H1 (cell line): ENCODE measurements around the gene CA14. TPM values are rescaled to one million over a fixed set of nuclear protein-coding genes. Genes with fewer than 3 reads are reported as not detected.

Experiments
- CTCF ChIA-PET: fragments of 300-600 bp; sonication (Branson Sonifier 250); formaldehyde crosslinking; loops from one replicate; lab custom pipeline; 2021; ENCODE audit not compliant: partially characterized antibody; lab: Charles Lee
- POLR2A ChIA-PET: fragments of 300-600 bp; sonication (Branson Sonifier 250); formaldehyde crosslinking; loops from one replicate; lab custom pipeline; 2021; ENCODE audit warnings: inconsistent platforms; ENCODE audit not compliant: partially characterized antibody; lab: Charles Lee
- DNase-seq, 2 experiments: peaks; one replicate each; pipeline versions ENCODE4 v3.0.0 to v3.0.0-alpha.2; 2010 to 2022; ENCODE audit warnings: low spot score in 2 of 2, low read depth in 1 of 2, mixed read lengths in 1 of 2
- FAIRE-seq: peaks from 2 replicates; lab custom pipeline; 2011; peaks lifted over from hg19 to GRCh38; lab: Jason Lieb, UNC
- H2AFZ ChIP-seq: 2 replicates; pipeline ENCODE4 v1.8.1; 2012; ENCODE audit warnings: low read length, inconsistent platforms
- H2AK5ac ChIP-seq: 2 replicates; pipeline ENCODE4 v1.6.1; 2013; ENCODE audit warnings: low read depth, low read length
- H2BK120ac ChIP-seq: replicated peaks from 2 replicates; pipeline ENCODE3; 2013; ENCODE audit warnings: low read depth, low read length, inconsistent platforms
- H2BK12ac ChIP-seq: 2 replicates; pipeline ENCODE4 v1.6.1; 2013; ENCODE audit warnings: low read depth, low read length
- H2BK15ac ChIP-seq: 2 replicates; pipeline ENCODE4 v1.6.1; 2013; ENCODE audit warnings: low read length
- H2BK20ac ChIP-seq: 2 replicates; pipeline ENCODE4 v1.6.1; 2013; ENCODE audit warnings: low read length
- H2BK5ac ChIP-seq: 2 replicates; pipeline ENCODE4 v1.6.1; 2013; ENCODE audit warnings: low read depth, low read length
- H3K14ac ChIP-seq: 2 replicates; pipeline ENCODE4 v1.6.1; 2013; ENCODE audit warnings: inconsistent platforms; ENCODE audit not compliant: insufficient read length
- H3K18ac ChIP-seq: 2 replicates; pipeline ENCODE4 v1.6.1; 2013; ENCODE audit warnings: low read length; ENCODE audit errors: extremely low read depth
- H3K23ac ChIP-seq: 2 replicates; pipeline ENCODE4 v1.6.1; 2013; ENCODE audit warnings: inconsistent platforms; ENCODE audit not compliant: insufficient read length
- H3K23me2 ChIP-seq: 2 replicates; pipeline ENCODE4 v1.6.1; 2013; ENCODE audit warnings: low read depth, low read length
- H3K27ac ChIP-seq: 2 replicates; pipeline ENCODE4 v1.6.1; 2011; ENCODE audit warnings: low read depth, low read length, inconsistent platforms
- H3K27me3 ChIP-seq, 4 experiments: replicated peaks in 1 of 4; 1 replicate in 1 of 4; 2 replicates in 3 of 4; pipeline versions ENCODE4 v1.6.1 to v1.8.1; 2011 to 2013; ENCODE audit warnings: low read length in 3 of 4, mild to moderate bottlenecking in 3 of 4, inconsistent platforms in 2 of 4, mixed read lengths in 2 of 4, moderate library complexity in 1 of 4; ENCODE audit not compliant: control insufficient read depth in 3 of 4, insufficient read depth in 3 of 4; ENCODE audit errors: extremely low read depth in 1 of 4
- H3K36me3 ChIP-seq, 4 experiments: 2 replicates each; pipeline versions ENCODE4 v1.6.1 to v1.8.1; 2011 to 2013; ENCODE audit warnings: mild to moderate bottlenecking in 4 of 4, low read length in 3 of 4, moderate library complexity in 2 of 4, control low read depth in 1 of 4, inconsistent platforms in 1 of 4; ENCODE audit not compliant: insufficient read depth in 4 of 4, control insufficient read depth in 2 of 4
- H3K4ac ChIP-seq: replicated peaks from 2 replicates; pipeline ENCODE3; 2013; ENCODE audit warnings: low read length, low read depth, mixed read lengths, inconsistent platforms; ENCODE audit not compliant: insufficient read length
- H3K4me1 ChIP-seq, 4 experiments: replicated peaks in 1 of 4; 1 replicate in 1 of 4; 2 replicates in 3 of 4; pipeline versions ENCODE4 v1.6.1 to v1.8.1; 2011 to 2013; ENCODE audit warnings: low read length in 3 of 4, inconsistent platforms in 2 of 4, mixed read lengths in 1 of 4; ENCODE audit not compliant: insufficient read depth in 4 of 4, control insufficient read depth in 3 of 4
- H3K4me2 ChIP-seq, 2 experiments: 2 replicates each; pipeline versions ENCODE4 v1.6.1 to v1.8.1; 2011 to 2013; ENCODE audit warnings: low read depth in 2 of 2, low read length in 2 of 2, control low read depth in 1 of 2, inconsistent platforms in 1 of 2, mild to moderate bottlenecking in 1 of 2; ENCODE audit not compliant: insufficient read depth in 1 of 2
- H3K4me3 ChIP-seq, 4 experiments: fragments of 200-600, 300-600 bp in 1 of 4; sonication (generic), shearing (Covaris generic), sonication (Bioruptor Twin) in 1 of 4; 2 replicates each; pipeline versions ENCODE4 v1.5.1 to v1.8.1; 2011 to 2016; ENCODE audit warnings: low read length in 4 of 4, low read depth in 3 of 4, control low read depth in 2 of 4, inconsistent platforms in 2 of 4, mild to moderate bottlenecking in 2 of 4, mixed read lengths in 1 of 4, moderate library complexity in 1 of 4; ENCODE audit not compliant: insufficient read depth in 2 of 4; ENCODE audit errors: extremely low read depth in 1 of 4
- H3K56ac ChIP-seq: replicated peaks from 2 replicates; pipeline ENCODE3; 2013; ENCODE audit warnings: low read depth, mild to moderate bottlenecking, mixed read lengths, low read length, inconsistent platforms; ENCODE audit not compliant: insufficient read length
- H3K79me1 ChIP-seq: 2 replicates; pipeline ENCODE4 v1.6.1; 2013; ENCODE audit warnings: low read depth, low read length, control low read depth
- H3K79me2 ChIP-seq, 2 experiments: 2 replicates each; pipeline versions ENCODE4 v1.6.1 to v1.8.1; 2012 to 2013; ENCODE audit warnings: low read length in 2 of 2, mild to moderate bottlenecking in 2 of 2, inconsistent platforms in 1 of 2; ENCODE audit not compliant: insufficient read depth in 2 of 2, control insufficient read depth in 1 of 2
- H3K9ac ChIP-seq, 4 experiments: replicated peaks in 1 of 4; 1 replicate in 1 of 4; 2 replicates in 3 of 4; pipeline versions ENCODE4 v1.6.1 to v1.8.1; 2011 to 2013; ENCODE audit warnings: low read depth in 3 of 4, low read length in 3 of 4, control low read depth in 2 of 4, mild to moderate bottlenecking in 2 of 4, moderate library complexity in 2 of 4, inconsistent platforms in 1 of 4; ENCODE audit errors: extremely low read depth in 1 of 4
- H3K9me3 ChIP-seq, 2 experiments: 2 replicates each; pipeline versions ENCODE4 v1.6.1 to v1.8.1; 2012 to 2013; ENCODE audit warnings: mild to moderate bottlenecking in 2 of 2, moderate library complexity in 2 of 2, control low read depth in 1 of 2, inconsistent platforms in 1 of 2, low read depth in 1 of 2, low read length in 1 of 2, mixed read lengths in 1 of 2; ENCODE audit not compliant: insufficient read depth in 2 of 2
- H4K20me1 ChIP-seq, 2 experiments: replicated peaks in 1 of 2; 2 replicates each; pipeline versions ENCODE3 to v1.8.1; 2011 to 2013; ENCODE audit warnings: inconsistent platforms in 2 of 2, low read length in 2 of 2, mild to moderate bottlenecking in 1 of 2; ENCODE audit not compliant: insufficient read depth in 2 of 2, control insufficient read depth in 1 of 2
- H4K5ac ChIP-seq: 2 replicates; pipeline ENCODE4 v1.6.1; 2013; ENCODE audit warnings: low read length, low read depth, mixed read lengths, inconsistent platforms; ENCODE audit not compliant: insufficient read length
- H4K8ac ChIP-seq: 2 replicates; pipeline ENCODE4 v1.8.0; 2013; ENCODE audit warnings: mild to moderate bottlenecking, moderate library complexity, low read length, inconsistent platforms; ENCODE audit not compliant: insufficient read depth; ENCODE audit errors: extremely low read depth
- H4K91ac ChIP-seq: replicated peaks from 2 replicates; pipeline ENCODE3; 2013; ENCODE audit warnings: low read length, mixed read lengths, inconsistent platforms; ENCODE audit not compliant: insufficient read length
- ASH2L ChIP-seq: fragments of 200-600, 300-600 bp; sonication (generic); IDR thresholded peaks from one replicate; pipeline ENCODE4 v1.7.1; 2017; ENCODE audit warnings: low read length
- CBX5 ChIP-seq: fragments of 300-800, 300-1000 bp; sonication (generic); IDR thresholded peaks from 2 replicates; pipeline ENCODE4 v1.7.1; 2016; ENCODE audit warnings: antibody characterized with exemption, low read length, low read depth
- CTBP2 ChIP-seq: IDR thresholded peaks from 2 replicates; pipeline ENCODE4 v1.7.0; 2011; ENCODE audit warnings: borderline replicate concordance, mild to moderate bottlenecking, moderate library complexity, mixed read lengths, low read length; ENCODE audit not compliant: insufficient read depth, insufficient read length
- EP300 ChIP-seq, 2 experiments: IDR thresholded peaks; 1 replicate in 1 of 2; 2 replicates in 1 of 2; pipeline ENCODE4 v1.6.1; 2011 to 2012; ENCODE audit warnings: low read depth in 2 of 2, low read length in 2 of 2, mild to moderate bottlenecking in 2 of 2, borderline replicate concordance in 1 of 2, inconsistent platforms in 1 of 2, moderate library complexity in 1 of 2
- PHF8 ChIP-seq: fragments of 200-600 bp; sonication (generic); conservative IDR thresholded peaks from 2 replicates; pipeline ENCODE4 v1.7.1; 2012; ENCODE audit warnings: low read depth, mild to moderate bottlenecking, inconsistent platforms, low read length, moderate library complexity
- RBBP5 ChIP-seq: IDR thresholded peaks from 2 replicates; pipeline ENCODE4 v1.7.1; 2012; ENCODE audit warnings: low read depth, mild to moderate bottlenecking, inconsistent platforms, low read length, moderate library complexity, borderline replicate concordance
- SAP30 ChIP-seq: fragments of 300-600 bp; sonication (generic); IDR thresholded peaks from 2 replicates; pipeline ENCODE4 v1.7.1; 2012; ENCODE audit warnings: low read length, moderate library complexity, mild to moderate bottlenecking, inconsistent platforms; ENCODE audit not compliant: insufficient read depth, insufficient replicate concordance
- SRF ChIP-seq: IDR thresholded peaks from 2 replicates; pipeline ENCODE4 v1.6.1; 2011; ENCODE audit warnings: mild to moderate bottlenecking, low read depth, low read length, moderate library complexity
- SUZ12 ChIP-seq: fragments of 200-600 bp; sonication (generic); IDR thresholded peaks from 2 replicates; pipeline ENCODE4 v1.6.1; 2012; ENCODE audit warnings: mild to moderate bottlenecking, inconsistent platforms, low read length, moderate library complexity, mixed read lengths
- WGBS, 2 experiments: shearing (Covaris generic) in 1 of 2; methylation state at CpG; one replicate each; pipeline versions ENCODE4 v1.1.6 to v1.1.7; 2013 to 2015; ENCODE audit warnings: low lambda C conversion rate in 2 of 2, mixed read lengths in 2 of 2, inconsistent platforms in 1 of 2, low coverage in 1 of 2, missing lambda C conversion rate in 1 of 2; ENCODE audit not compliant: insufficient replicate concordance in 2 of 2, insufficient coverage in 1 of 2, insufficient read length in 1 of 2; ENCODE audit errors: extremely low coverage in 1 of 2, missing lambda C conversion rate in 1 of 2; 5-methylcytosine and 5-hydroxymethylcytosine counted together
- polyA plus RNA-seq, 7 experiments: library from polyadenylated mRNA; depleted of rRNA in 3 of 7; stranded (reverse) in 5 of 7; unstranded in 2 of 7; fragments of >200 nt in 5 of 7; fragments of 200-250 nt in 2 of 7; gene quantifications; 1 replicate in 5 of 7; 2 replicates in 1 of 7; 4 replicates in 1 of 7; pipeline versions ENCODE4 v1.2.1 to v1.2.3, GENCODE V29; 2011 to 2013; ENCODE audit warnings: missing spikeins in 2 of 7, mixed read lengths in 2 of 7
- total RNA-seq: library from RNA; stranded (reverse); fragmentation: NEBNext Ultra II Directional; extraction: Animal tissue kit (Norgen Biotek cat#: 25700); gene quantifications from 2 replicates; pipeline ENCODE4 v1.2.1, GENCODE V29; 2021
- TF ChIP-seq, protein P1 (sequence below): IDR thresholded peaks from 2 replicates; pipeline ENCODE4 v1.6.1; 2012; ENCODE audit warnings: inconsistent platforms

The CA14 gene
- total and polyA plus RNA-seq, 2 of the 8 experiments (the other 6 are each of a cell fraction or from before 2014, with no cell fraction given) = 52.3 to 105 TPM

DNA sequence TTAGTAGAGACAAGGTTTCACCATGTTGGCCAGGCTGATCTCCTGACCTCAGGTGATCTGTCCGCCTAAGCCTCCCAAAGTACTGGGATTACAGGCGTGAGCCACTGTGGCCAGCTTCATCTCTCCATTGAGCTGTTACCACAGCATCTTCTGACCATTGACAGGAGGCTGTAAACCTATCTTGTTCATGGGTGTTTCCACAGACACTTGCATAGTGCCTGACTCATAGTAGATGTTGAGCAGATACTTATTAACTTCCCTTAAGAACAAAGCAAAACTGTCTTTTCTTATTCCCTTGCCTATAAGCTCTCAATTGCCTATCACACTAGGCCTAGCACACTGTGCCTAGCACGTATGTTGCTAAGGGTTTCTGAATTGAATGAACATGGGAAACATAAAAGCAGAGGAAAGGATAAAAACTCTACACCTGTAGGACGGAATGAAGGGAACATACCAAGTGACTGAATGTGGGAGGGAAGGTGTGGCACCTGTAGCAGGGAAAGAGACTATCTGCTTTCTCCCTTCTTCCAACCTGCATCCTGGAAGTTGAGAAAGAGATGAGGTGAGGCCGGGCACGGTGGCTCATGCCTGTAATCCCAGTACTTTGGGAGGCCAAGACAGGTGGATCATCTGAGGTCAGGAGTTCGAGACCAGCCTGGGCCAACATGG lies 13.9 kb downstream of the CA14 start:
- no peak for TF ChIP-seq CBX5
- TF ChIP-seq PHF8 = no peak
- TF ChIP-seq EP300 (IDR thresholded peaks at IDR 0.05; ENCODE audit: borderline replicate concordance in 1 of 2, low read depth in 2 of 2, low read length in 2 of 2) = no peak
- TF ChIP-seq CTBP2 = no peak
- TF ChIP-seq SRF = no peak
- TF ChIP-seq ASH2L = no peak
- TF ChIP-seq RBBP5 = no peak
- no peak for TF ChIP-seq SAP30
- no peak for TF ChIP-seq SUZ12
- TF ChIP-seq, protein P1, sequence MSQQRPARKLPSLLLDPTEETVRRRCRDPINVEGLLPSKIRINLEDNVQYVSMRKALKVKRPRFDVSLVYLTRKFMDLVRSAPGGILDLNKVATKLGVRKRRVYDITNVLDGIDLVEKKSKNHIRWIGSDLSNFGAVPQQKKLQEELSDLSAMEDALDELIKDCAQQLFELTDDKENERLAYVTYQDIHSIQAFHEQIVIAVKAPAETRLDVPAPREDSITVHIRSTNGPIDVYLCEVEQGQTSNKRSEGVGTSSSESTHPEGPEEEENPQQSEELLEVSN = no peak
- POLR2A ChIA-PET = interaction anchor here (1.0 to 25.2 kb wide), 7 partner anchors 9 to 92 kb away, joined by 3 to 535 read pairs (median 6); partner anchors contain the start of genes ANP32E, CA14, CIART and RPRD2
- Histone ChIP-seq H3K9me3 (no peaks in the 10 kb centered on the region), H3K4me3 (no peak overlapping the region), H3K27ac (no peak overlapping the region), H3K18ac (no peak overlapping the region), H2BK12ac (peak overlapping the region; percentile 32; the same call in 1 of the 2 replicates), H3K4ac (no peak overlapping the region), H3K23ac (no peak overlapping the region), H3K36me3 (peaks cover 1 to 10% (median 9%) of the 10 kb centered on the region in 4 experiments; a peak in 6 of 8 replicates), H2AFZ (no peak overlapping the region), H2AK5ac (peak overlapping the region; percentile 14; the same call in 1 of the 2 replicates), H2BK5ac (no peak overlapping the region), H2BK15ac (no peak overlapping the region), H4K8ac (no peak overlapping the region), H3K4me2 (peak overlapping the region in 1 of 2 experiments; percentile 82; a peak in 1 of 4 replicates), H3K23me2 (peaks cover 10% of the 10 kb centered on the region), H3K27me3 (no peaks in the 10 kb centered on the region), H3K9ac (peak overlapping the region in 1 of 4 experiments; percentile 23; a peak in 1 of 7 replicates), H4K91ac (peak overlapping the region; percentile 68), H2BK20ac (no peak overlapping the region), H4K20me1 (peaks cover 3 to 4% of the 10 kb centered on the region in 2 experiments), H3K79me2 (peaks cover 8 to 20% of the 10 kb centered on the region in 2 experiments; a peak in 3 of 4 replicates), H3K4me1 (peaks cover 8 to 13% (median 10%) of the 10 kb centered on the region in 4 experiments; a peak in 6 of 7 replicates), H3K56ac (no peak overlapping the region), H4K5ac (no peak overlapping the region), H3K14ac (no peak overlapping the region), H3K79me1 (peaks cover 11% of the 10 kb centered on the region; the same call in 1 of the 2 replicates), H2BK120ac (no peak overlapping the region)
- CTCF ChIA-PET = interaction anchor here (5.2 to 16.5 kb wide), 2 partner anchors 10 to 16 kb away, joined by 43 to 326 read pairs; partner anchors contain the start of genes CA14 and CIART
- DNase-seq (no peak), FAIRE-seq (no peak)
- WGBS, 2 experiments = 87% methylated on average over 7 of the region's 7 CpGs; no CpG with 5 or more reads in 1 of the 2 experiments
